Stimulated activated CD8-positive, alpha-beta memory T cell treated with anti-CD3 and anti-CD28 coated beads, Interleukin-4, amount 100 ng/mL, for 24 hours (primary cell): ENCODE measurements around the gene IL18R1.

Experiments
- DNase-seq: peaks from one replicate; pipeline ENCODE4 v3.0.0-alpha.2; 2020; ENCODE audit warnings: low read depth

The IL18R1 gene

DNA sequence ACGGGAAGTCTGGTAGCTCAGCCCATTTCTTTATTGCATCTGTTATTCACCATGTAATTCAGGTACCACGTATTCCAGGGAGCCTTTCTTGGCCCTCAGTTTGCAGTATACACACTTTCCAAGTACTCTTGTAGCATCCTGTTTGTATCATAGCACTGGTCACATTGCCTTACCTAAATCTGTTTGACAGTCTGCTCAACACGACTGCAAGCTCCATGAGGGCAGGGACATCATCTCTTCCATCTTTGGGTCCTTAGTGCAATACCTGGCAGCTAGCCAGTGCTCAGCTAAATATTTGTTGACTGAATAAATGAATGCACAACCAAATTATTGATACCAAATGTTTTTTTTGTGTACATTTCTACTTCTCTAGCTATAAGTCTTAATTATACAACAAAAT is 11.2 kb upstream of the IL18R1 start:
- DNase-seq, result no peak

GRCh38 chr2:102345329-102345920 is 10.2 kb upstream of the IL18R1 start:
- DNase-seq, result no peak

DNA sequence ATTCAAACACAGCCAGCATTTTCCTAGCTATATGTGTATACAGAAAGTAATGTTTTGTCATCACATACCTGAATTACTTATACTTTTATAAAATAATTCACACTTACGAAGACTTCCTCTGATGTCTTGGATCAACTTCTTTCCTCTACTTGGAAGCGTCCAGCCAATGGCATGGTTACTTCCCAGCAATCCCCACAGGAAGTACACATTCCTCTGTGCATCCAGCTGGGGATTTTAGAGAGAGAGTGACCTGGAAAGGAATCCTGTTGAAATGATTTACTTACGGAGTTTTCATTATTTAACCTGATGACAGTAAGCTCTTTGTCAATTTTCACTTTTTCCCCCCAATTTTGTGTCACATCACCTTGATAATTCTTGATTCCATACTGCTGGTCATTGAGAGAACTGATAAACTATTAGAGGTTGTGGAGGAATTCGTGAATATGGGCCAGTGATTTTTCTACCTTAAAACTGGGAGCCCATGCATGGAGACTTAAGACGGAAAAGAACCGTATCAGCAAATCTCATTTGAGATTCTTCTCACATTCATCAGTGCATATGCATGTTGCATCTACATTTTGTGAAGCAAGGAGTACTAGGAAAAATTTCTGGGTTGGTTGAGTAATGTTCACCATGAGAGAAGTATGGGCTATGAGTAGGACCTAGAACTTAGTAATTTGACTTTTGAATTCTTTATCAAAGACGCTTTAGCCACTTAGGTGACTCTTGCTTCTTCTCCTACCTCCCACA is 9.0 kb upstream of the IL18R1 start:
- no peak for DNase-seq

DNA sequence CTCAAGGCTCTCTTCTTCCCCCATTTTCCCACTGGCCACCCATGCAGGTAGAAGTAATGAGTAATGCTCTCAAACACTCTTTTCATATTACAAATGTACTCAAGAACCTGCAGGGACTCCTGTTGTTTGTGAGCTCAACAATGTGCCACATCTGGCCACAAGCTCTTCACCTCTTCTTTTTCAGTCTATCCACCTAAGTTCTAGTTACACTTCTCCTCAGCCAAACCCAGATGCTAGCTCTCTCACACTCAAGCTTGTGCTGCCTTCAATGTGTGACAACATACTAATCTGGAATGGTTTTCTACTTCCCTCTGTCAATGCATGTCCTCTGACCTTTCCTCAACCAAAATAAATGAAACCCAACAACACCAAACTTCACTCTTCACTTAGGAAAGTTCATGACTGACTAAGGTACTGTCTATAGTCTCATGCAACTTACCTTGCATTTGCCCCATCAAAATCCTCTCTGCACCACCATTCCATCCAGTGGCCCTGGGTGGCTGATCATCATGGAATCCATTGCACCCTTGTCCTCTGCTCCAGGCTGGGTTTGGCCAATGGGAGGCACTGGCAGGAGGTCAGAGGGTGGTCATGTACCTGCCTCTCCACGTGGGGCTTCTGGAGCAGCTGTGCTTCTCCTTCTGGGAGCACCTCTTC is 5.3 kb upstream of the IL18R1 start:
- no peak for DNase-seq

DNA sequence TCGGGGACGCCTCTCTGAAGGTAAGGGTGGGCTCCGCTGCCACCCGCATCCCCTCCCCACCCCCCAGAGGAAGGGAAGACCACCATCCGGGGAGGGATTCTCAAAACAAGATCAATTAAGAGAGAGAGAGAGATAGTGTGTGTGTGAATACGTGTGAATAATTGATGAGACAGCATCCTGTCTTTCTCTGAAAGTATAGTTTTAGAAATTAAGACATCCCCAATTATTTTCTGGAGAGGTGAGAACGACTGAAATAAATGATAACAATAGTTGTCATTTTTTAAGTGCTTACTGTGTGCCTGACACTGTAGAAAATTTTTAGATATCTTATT is 751 bp downstream of the IL18R1 start:
- DNase-seq, result no peak

GRCh38 chr2:102356741-102357140 is 1.1 kb downstream of the IL18R1 start:
- no peak for DNase-seq

GRCh38 chr2:102357937-102358336 is 2.3 kb downstream of the IL18R1 start:
- no peak for DNase-seq

DNA sequence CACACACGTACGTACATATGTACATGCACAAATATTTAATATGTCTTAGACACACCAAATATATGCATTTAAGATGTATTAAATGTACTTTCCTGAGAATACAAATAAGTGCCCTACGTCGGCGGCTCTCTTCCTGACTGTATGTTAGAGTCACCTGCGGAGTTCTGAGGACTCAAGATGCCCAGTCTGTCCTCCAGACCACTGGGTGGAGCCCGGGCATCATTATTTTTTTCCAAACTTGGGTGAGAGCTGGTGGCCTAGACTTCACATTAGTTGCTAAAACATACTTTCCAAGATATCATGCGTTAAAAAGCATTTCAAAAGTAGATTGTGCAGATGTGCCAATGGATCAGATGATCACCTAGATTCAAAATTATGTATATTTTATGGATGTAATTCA is 2.9 kb downstream of the IL18R1 start:
- DNase-seq, result no peak

DNA sequence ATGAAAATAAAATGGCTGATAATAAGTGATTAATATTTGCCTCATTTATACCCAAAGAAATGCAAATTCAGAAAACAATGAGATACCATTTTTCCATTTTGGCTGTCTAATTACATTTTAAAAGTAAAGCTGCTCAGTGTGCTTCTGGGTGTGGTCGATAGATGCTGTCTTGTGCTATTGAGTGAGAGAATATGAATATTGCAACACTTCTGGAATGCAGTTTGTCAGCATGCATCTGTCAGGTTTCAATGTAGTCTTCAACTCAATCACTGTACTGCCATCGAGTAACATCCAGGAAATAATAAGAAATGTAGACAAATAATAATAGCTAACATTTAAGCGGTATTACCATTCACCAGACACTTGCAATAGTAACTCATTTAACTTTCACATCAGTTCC is 3.9 kb downstream of the IL18R1 start:
- DNase-seq, result no peak

DNA sequence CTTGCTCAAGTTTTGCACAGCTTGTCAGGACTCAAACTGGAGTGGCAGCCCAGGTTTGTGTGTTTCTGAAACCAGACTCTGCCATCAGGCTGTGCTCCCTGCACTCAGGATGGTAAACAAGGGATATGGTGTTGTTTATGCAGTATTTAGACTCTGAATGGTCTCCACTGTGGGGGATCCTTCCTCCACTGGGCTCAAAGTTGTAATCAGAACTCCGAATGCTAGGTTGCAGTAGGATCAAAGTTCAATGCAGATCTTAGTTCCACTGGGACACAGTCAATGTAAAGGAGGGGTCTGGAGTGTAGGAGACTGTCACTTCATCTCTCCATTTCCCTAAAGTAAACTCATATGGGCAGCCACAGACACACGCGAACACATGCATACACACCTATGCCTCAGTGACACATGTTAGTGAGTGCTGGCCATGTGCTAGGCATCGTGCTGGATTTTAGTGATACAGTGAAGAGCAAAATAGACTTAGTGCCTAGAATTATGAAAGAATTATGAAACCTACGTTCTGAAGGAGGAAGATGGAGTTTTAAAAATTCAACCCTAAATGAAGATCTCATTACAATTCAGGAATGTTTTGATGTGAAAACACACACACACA is 6.1 kb downstream of the IL18R1 start:
- DNase-seq, result no peak

DNA sequence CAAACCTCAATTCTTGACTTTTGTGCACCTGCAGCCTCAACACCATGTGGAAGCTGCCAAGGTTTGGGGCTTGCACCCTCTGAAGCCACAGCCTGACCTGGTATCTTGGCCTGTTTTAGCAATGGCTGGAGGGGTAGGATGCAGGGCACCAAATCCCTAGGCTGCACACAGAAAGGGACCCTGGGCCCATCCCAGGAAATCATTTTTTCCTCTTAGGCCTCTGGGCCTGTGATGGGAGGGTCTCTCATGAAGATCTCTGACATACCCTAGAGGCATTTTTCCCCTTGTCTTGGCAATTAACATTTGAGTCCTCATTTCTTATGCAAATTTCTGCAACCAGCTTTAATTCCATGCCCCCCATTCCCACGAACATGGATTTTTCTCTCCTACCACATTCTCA is 10.2 kb downstream of the IL18R1 start:
- no peak for DNase-seq

- DNase-seq, result no peak
These were observed 11.0 kb downstream of the IL18R1 start for GRCh38 chr2:102366406-102367112.

- no peak for DNase-seq
These were observed 11.9 kb downstream of the IL18R1 start for GRCh38 chr2:102367331-102367971.

- no peak for DNase-seq
These were observed 13.0 kb downstream of the IL18R1 start for GRCh38 chr2:102368461-102369109.

- DNase-seq, result no peak
These were observed 14.3 kb downstream of the IL18R1 start for GRCh38 chr2:102369866-102370265.

DNA sequence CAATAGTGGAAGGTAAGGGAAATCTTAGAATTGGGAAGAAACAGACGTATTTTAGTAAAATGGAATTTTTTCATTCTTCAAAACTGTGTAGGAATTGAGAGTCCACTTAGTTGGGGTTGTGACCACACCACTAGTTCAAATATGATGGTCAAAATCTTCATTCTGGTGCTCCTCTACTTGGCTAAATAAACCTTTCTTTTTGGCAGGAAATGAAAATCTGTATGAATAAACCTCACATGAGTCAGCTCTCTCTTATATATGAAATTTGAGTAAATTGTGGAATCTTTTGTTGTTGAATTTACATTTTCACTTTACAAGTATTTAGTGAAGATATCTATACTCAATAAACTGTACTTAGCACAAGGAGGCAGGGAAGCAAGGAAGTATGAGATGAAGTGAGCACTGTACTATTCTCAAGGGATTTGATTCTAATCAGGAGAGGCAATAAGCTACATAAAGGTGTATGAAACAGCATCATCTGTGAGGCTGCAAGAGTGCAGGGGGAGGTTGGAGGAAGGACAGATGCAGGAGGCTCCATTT is 20.5 kb downstream of the IL18R1 start:
- DNase-seq, result no peak

DNA sequence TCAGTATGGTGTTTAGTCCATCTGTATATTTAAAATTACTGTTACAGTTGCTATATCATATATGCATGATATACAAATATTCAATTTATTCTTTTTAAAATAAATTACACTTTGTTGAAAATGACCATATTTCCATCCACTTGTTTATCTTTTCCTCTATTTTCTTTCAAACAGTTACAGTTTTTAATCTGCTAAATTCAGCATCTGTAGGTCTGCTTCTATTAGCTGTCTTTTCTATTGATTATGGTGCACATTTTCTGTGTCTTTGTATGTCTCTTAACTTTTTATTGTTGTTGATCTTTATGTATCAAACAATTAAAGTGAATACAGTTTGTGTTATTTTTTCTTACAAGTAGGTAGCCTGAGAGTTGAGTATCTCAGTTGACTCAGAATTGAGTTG is 28.1 kb downstream of the IL18R1 start:
- DNase-seq, result no peak

DNA sequence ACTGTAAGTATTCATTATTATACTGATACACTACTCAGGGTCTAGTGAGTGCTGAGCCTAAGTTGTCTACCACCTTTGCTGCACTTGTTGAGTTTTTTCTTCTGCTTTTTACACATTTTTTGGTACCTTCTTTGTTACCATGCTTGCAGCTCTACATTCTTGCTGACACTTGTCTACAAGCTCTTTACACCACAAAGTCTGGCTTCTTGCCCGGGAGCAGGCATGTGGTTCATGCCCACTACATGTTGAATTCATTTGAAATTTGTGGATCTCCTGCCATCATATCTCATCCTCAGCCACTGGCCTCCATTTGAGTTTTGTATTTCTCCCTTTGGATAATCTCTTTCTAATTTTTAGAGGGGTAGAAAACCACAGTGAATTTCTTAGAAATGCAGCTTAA is 29.9 kb downstream of the IL18R1 start:
- no peak for DNase-seq

GRCh38 chr2:102386004-102386403 is 30.4 kb downstream of the IL18R1 start:
- no peak for DNase-seq

DNA sequence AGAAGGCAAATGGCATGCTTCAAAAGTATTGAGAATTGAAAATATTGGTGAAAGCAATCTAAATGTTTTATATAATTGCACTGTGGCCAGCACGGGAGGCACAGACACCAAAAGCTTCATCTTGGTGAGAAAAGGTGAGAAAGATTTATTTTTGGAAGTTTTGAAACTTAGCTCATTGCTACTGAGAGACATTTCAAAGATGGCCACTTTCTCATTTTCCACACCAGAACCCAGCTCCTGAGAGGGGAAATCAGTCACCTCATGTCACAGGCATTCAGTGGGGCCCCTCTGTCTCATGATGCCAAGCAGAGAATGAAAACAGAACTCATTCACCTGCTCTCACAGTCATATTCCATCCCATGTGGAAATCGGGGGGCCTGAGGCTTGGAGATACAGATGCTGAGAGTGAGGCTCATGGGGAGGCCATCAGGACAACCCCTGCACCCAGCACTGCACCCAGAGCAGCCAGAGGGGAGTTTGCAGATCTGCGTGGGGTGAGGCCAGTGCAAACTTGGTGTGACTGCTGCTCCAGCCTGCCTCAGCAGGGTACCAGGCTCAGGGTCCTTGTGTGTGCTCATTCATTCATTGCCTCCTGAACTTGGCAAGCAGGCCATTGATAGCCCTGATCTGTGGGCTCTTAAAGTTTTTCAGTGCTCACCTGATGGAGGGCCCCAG is 31.4 kb downstream of the IL18R1 start:
- no peak for DNase-seq
